ENCODE data around the gene SARDH. TPM values are rescaled to one million over a fixed set of nuclear protein-coding genes. Genes with fewer than 3 reads are reported as not detected.

Gene SARDH
- total and polyA plus RNA-seq, 2 of the 13 experiments (the other 11 are each of a cell fraction or from before 2014, with no cell fraction given): 11.6 to 34.9 TPM

DNA sequence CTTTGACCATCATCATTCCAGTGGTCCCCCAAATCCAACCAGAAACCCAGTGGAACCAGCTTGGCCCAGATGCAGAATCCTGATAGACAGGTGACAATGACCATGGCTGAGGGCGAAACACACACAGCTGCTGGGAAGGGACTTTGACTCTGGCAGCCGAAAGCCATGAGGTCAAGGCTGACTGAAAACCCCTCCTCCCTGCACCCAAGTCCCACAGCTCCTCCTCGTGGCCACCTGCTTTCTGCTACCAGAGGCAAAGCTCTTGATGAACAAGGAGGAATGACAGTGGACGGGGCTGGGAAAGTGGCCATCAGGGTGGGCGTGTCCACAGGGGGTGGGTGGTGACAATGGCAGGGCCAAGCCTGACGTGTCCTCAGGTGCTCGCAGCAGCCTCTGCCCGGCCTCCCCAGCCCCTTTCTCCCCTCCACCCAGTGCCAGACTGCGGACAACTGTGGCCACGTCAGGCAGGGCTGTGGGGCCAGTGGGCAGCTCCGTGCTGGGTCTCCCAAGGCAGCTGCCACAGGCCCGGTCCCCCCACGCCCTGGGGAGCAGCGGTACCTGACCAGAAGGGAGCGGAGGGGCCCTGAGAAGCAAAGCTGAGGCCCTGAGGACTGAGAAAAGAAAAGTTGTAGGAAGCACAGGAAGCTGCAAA, 30.8 kb upstream of the SARDH start (continued):
- TF ChIP-seq ZNF337 (CRISPR knock-in tag; IDR thresholded peaks at IDR 0.05; ENCODE audit: borderline replicate concordance, low read depth): no peak
- TF ChIP-seq, protein P1, sequence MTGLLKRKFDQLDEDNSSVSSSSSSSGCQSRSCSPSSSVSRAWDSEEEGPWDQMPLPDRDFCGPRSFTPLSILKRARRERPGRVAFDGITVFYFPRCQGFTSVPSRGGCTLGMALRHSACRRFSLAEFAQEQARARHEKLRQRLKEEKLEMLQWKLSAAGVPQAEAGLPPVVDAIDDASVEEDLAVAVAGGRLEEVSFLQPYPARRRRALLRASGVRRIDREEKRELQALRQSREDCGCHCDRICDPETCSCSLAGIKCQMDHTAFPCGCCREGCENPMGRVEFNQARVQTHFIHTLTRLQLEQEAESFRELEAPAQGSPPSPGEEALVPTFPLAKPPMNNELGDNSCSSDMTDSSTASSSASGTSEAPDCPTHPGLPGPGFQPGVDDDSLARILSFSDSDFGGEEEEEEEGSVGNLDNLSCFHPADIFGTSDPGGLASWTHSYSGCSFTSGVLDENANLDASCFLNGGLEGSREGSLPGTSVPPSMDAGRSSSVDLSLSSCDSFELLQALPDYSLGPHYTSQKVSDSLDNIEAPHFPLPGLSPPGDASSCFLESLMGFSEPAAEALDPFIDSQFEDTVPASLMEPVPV (CRISPR knock-in tag; IDR thresholded peaks at IDR 0.05): no peak
- TF ChIP-seq SIX1 (CRISPR knock-in tag; IDR thresholded peaks at IDR 0.05; ENCODE audit: borderline replicate concordance): no peak
- TF ChIP-seq, protein P2, sequence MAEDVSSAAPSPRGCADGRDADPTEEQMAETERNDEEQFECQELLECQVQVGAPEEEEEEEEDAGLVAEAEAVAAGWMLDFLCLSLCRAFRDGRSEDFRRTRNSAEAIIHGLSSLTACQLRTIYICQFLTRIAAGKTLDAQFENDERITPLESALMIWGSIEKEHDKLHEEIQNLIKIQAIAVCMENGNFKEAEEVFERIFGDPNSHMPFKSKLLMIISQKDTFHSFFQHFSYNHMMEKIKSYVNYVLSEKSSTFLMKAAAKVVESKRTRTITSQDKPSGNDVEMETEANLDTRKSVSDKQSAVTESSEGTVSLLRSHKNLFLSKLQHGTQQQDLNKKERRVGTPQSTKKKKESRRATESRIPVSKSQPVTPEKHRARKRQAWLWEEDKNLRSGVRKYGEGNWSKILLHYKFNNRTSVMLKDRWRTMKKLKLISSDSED (CRISPR knock-in tag; IDR thresholded peaks at IDR 0.05): no peak
- TF ChIP-seq POLR2AphosphoS2 (IDR thresholded peaks at IDR 0.05; ENCODE audit: low read depth, low read length): no peak
- TF ChIP-seq ZNF577 (CRISPR knock-in tag; IDR thresholded peaks at IDR 0.05; ENCODE audit: borderline replicate concordance, low read depth): no peak
- no peak for TF ChIP-seq ZNF33A (CRISPR knock-in tag; IDR thresholded peaks at IDR 0.05; ENCODE audit: borderline replicate concordance)
- TF ChIP-seq, protein P3, sequence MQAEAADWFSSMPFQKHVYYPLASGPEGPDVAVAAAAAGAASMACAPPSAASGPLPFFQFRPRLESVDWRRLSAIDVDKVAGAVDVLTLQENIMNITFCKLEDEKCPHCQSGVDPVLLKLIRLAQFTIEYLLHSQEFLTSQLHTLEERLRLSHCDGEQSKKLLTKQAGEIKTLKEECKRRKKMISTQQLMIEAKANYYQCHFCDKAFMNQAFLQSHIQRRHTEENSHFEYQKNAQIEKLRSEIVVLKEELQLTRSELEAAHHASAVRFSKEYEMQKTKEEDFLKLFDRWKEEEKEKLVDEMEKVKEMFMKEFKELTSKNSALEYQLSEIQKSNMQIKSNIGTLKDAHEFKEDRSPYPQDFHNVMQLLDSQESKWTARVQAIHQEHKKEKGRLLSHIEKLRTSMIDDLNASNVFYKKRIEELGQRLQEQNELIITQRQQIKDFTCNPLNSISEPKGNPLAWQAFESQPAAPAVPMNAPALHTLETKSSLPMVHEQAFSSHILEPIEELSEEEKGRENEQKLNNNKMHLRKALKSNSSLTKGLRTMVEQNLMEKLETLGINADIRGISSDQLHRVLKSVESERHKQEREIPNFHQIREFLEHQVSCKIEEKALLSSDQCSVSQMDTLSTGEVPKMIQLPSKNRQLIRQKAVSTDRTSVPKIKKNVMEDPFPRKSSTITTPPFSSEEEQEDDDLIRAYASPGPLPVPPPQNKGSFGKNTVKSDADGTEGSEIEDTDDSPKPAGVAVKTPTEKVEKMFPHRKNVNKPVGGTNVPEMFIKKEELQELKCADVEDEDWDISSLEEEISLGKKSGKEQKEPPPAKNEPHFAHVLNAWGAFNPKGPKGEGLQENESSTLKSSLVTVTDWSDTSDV (CRISPR knock-in tag; IDR thresholded peaks at IDR 0.05): no peak
- TF ChIP-seq NFIB (CRISPR knock-in tag; IDR thresholded peaks at IDR 0.05; ENCODE audit: borderline replicate concordance): no peak
- TF ChIP-seq, protein P4, sequence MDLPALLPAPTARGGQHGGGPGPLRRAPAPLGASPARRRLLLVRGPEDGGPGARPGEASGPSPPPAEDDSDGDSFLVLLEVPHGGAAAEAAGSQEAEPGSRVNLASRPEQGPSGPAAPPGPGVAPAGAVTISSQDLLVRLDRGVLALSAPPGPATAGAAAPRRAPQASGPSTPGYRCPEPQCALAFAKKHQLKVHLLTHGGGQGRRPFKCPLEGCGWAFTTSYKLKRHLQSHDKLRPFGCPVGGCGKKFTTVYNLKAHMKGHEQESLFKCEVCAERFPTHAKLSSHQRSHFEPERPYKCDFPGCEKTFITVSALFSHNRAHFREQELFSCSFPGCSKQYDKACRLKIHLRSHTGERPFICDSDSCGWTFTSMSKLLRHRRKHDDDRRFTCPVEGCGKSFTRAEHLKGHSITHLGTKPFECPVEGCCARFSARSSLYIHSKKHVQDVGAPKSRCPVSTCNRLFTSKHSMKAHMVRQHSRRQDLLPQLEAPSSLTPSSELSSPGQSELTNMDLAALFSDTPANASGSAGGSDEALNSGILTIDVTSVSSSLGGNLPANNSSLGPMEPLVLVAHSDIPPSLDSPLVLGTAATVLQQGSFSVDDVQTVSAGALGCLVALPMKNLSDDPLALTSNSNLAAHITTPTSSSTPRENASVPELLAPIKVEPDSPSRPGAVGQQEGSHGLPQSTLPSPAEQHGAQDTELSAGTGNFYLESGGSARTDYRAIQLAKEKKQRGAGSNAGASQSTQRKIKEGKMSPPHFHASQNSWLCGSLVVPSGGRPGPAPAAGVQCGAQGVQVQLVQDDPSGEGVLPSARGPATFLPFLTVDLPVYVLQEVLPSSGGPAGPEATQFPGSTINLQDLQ (CRISPR knock-in tag; IDR thresholded peaks at IDR 0.05): no peak
- no peak for TF ChIP-seq CAMTA2 (CRISPR knock-in tag; IDR thresholded peaks at IDR 0.05; ENCODE audit: borderline replicate concordance)
- peak; percentile 77 for TF ChIP-seq SP5 (CRISPR knock-in tag; IDR thresholded peaks at IDR 0.05; ENCODE audit: borderline replicate concordance, low read depth)
- TF ChIP-seq ZNF317 (CRISPR knock-in tag; IDR thresholded peaks at IDR 0.05): peak; percentile 80; the same call in 1 of the 2 replicates
- TF ChIP-seq SRF (IDR thresholded peaks at IDR 0.05; ENCODE audit: low read depth, low read length): no peak
- TF ChIP-seq ZNF17 (CRISPR knock-in tag; IDR thresholded peaks at IDR 0.05): no peak
- TF ChIP-seq HNRNPK (IDR thresholded peaks at IDR 0.05; ENCODE audit: low read depth, low read length, poor library complexity, severe bottlenecking): no peak
- TF ChIP-seq, protein P5, sequence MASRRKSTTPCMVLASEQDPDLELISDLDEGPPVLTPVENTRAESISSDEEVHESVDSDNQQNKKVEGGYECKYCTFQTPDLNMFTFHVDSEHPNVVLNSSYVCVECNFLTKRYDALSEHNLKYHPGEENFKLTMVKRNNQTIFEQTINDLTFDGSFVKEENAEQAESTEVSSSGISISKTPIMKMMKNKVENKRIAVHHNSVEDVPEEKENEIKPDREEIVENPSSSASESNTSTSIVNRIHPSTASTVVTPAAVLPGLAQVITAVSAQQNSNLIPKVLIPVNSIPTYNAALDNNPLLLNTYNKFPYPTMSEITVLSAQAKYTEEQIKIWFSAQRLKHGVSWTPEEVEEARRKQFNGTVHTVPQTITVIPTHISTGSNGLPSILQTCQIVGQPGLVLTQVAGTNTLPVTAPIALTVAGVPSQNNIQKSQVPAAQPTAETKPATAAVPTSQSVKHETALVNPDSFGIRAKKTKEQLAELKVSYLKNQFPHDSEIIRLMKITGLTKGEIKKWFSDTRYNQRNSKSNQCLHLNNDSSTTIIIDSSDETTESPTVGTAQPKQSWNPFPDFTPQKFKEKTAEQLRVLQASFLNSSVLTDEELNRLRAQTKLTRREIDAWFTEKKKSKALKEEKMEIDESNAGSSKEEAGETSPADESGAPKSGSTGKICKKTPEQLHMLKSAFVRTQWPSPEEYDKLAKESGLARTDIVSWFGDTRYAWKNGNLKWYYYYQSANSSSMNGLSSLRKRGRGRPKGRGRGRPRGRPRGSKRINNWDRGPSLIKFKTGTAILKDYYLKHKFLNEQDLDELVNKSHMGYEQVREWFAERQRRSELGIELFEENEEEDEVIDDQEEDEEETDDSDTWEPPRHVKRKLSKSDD (CRISPR knock-in tag; IDR thresholded peaks at IDR 0.05; ENCODE audit: low read depth): 0 out of 2 replicates have a peak, but pooled peaks have one; percentile 61
